GM21423 (cell line): ENCODE data around the gene MFAP2.
"Not testable (repeated sequence)": the region's sequence is repeated elsewhere in the genome, so short reads cannot be mapped to it uniquely, and the experiment has no call there.

Source experiments
- ATAC-seq: cut with Tn5 transposase; IDR thresholded peaks from one replicate; pipeline ENCODE4 v1.9.1; 2021; ENCODE audit warnings: mild to moderate bottlenecking, moderate library complexity; ENCODE audit not compliant: unreplicated experiment

MFAP2 gene

DNA sequence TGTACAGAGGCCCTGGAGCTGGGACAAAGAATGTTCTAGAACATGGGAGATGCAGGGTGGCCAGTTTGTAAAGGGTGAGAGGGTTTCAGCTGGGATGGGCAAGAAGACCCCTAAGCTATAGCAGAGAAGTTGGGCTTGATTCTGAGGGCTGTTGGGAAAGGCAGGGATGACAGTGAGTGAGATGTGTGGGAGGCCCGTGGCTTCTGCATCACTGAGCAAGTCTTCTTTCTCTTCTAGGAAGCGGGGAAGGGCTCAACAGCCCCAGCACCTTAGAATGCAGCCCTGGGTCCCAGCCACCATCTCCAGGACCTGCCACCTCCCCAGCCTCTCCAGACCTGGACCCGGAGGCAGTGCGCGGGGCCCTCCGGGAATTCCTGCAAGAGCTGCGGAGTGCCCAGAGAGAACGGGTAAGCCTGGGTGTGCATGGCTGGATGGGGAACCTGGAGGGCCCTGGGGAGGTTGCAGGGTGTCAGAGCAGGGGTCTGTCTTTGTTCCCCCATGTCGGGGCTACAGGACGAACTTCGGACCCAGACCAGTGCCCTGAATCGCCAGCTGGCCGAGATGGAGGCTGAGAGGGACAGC lies 14.8 kb downstream of the MFAP2 start:
- no peak for ATAC-seq

DNA sequence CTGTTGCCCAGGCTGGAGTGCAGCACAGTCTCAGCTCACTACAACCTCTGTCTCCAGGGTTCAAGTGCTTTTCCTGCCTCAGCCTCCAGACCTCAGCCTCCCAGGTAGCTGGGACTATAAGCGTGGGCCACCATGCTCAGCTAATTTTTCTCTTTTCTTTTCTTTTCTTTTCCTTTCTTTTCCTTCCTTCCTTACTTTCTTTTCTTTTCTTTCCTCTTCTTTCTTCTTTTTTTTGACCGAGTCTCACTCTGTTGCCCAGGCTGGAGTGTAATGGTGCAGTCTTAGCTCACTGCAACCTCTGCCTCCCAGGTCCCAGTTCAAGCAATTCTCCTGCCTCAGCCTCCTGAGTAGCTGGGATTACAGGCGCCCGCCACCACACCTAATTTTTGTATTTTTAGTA lies 16.3 kb downstream of the MFAP2 start:
- ATAC-seq = not testable (repeated sequence)

DNA sequence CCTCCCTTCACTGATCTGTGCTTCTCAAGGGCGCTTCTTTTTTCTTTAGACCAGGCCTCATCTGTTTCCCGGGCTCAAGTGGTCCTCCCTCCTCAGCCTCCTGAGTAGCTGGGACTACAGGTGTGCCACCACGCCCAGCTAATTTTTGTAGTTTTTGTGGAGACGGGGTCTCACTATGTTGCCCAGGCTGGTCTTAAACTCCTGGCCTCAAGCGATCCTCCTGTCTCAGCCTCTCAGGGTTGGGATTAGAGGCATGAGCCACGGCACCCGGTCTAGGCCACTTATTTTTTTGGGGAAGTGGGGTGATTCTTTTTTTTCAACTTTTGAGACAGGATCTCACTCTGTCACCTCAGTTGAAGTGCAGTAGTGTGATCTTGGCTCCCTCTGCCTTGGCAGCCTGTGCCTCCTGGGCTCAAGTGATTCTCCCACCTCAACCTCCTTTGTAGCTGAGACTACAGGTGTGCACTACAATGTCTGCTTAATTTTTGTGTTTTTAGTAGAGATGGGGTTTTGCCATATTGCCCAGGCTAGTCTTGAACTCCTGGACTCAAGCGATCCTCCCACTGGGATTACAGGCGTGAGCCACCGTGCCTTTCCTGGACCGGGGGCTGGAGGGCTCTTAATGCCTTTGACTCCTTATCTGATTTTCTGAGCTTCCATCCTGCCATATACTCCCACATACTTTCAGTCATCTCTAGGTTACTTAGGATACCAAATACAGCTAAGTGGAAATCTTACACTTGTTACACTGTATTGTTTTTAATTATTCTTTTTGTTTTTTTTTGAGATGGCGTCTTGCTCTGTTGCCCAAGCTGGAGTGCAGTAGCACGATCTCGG lies 18.9 kb downstream of the MFAP2 start:
- no peak for ATAC-seq

DNA sequence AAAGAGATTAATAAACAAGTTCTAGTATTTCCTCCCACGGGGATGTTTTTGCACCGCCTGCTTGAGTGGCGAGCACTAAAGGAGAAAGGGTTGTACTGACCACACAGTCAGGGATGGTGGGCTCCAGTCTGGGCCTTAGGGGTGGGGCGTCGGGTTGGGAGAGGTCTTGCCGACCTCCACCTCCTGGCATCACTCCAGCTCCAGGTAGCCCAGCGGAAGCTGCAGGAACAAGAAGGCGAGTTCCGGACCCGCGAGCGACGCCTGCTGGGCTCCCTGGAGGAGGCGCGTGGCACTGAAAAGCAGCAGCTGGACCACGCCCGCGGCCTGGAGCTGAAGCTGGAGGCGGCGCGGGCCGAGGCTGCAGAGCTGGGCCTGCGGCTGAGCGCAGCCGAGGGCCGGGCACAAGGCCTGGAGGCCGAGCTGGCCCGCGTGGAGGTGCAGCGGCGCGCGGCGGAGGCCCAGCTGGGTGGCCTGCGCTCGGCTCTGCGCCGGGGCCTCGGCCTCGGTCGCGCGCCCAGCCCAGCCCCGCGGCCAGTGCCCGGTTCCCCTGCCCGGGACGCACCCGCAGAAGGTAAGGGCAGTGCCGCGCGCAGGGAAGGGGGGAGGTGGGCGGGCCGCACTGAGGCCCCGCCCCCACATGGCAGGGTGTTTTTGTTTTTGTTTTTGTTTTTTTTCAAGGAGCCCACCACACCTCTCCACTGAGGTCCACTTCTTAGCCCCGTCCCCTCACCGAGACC lies 19.7 kb downstream of the MFAP2 start:
- peak; percentile 71 for ATAC-seq

DNA sequence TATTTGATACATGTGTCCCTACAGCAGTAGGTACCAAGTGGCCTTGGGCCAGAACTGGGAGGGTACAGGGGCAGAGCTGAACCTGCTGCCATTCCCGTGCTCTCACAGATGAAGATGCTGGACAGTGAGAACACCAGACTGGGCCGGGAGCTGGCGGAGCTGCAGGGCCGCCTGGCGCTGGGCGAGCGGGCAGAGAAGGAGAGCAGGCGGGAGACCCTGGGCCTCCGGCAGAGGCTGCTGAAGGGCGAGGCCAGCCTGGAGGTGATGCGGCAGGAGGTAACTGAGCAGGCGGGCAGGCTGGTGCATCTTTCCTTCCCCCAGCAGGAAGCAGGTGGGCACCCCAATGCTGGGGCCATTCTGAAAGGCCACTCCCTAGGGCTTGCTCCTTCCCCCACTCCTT lies 21.9 kb downstream of the MFAP2 start:
- ATAC-seq = no peak

DNA sequence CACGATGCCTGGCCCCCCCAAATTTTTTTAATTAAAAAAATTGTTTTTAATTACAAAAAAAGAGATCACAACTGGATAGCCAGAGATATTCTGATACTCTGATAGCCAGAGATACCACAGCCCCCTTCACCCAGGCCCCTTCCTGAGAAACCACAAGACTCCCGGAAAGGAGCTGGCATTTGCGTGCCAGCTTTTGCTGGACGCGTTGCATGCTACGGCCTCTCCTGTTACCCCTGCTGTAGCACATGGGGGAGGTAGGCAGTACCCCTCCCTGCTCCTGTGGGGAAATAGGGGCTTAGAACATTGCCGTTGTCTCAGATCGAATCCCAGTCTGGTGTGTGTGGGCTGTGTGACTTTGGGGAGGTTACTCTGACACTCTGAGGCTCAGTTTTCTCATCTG lies 22.7 kb downstream of the MFAP2 start:
- no peak for ATAC-seq

DNA sequence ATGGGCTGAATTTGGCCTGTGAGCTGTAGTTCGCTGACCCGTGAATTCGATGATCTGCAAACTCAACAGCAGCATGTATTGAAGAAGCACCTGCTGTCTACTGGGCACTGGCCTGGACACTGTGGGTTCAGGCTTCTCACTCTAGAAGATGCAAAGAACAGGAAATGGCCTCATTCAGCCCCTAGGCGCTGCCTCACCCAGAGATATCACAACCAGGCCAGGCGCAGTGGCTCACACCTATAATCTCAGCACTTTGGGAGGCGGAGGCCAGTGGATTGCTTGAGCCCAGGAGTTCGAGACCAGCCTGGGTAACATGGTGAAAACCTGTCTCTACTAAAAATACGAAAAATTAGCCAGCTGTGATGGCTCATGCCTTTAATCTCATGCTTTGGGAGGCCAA lies 23.6 kb downstream of the MFAP2 start:
- ATAC-seq = no peak

DNA sequence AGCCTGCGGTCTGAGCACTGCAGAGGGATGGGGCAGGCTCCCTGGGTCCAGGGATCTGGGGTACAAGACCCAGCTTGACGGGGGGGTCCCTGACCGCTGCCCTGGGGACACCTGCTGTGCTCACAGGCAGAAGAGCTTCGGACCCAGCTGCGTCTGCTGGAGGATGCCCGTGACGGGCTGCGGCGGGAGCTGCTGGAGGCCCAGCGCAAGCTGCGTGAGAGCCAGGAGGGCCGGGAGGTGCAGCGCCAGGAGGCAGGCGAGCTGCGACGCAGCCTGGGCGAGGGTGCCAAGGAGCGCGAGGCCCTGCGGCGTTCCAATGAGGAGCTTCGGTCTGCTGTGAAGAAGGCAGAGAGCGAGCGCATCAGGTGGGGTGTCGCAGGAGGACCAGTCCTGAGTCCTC lies 25.2 kb downstream of the MFAP2 start:
- no peak for ATAC-seq

DNA sequence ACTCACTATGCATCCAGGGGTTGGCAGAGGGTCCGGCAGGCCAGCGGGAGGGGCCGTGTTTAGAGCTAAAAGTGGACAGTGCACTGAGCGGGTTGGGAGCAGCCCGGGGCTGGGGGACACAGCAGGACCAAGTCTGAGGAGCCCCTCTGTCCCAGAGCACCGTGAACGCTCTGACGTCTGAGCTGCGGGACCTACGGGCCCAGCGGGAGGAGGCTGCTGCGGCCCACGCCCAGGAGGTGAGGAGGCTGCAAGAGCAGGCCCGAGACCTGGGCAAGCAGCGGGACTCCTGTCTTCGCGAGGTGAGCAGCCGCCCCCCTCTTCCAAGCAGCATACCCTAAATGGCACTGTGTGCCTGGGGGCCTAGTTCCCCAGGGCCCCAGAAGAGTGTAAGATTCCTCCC lies 25.8 kb downstream of the MFAP2 start:
- ATAC-seq = no peak

DNA sequence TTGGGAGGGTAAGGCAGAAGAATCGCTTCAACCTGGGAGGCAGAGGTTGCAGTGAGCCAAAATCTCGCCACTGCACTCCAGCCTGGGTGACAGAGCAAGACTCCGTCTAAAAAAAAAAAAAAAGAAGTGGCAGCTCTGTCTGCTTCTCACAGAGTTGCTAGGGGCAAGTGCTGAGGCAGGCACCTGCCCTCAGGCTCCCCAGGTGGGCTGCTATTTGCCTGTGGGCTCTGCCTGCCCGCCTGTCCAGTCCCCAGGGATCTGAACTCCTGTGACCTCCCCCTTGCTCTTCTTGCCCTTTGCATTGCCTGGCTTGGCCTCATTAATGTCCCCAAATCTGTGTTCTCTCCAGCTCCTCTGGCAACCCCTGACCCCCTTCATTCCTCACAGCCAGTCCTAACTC lies 28.0 kb downstream of the MFAP2 start:
- ATAC-seq = not testable (repeated sequence)

DNA sequence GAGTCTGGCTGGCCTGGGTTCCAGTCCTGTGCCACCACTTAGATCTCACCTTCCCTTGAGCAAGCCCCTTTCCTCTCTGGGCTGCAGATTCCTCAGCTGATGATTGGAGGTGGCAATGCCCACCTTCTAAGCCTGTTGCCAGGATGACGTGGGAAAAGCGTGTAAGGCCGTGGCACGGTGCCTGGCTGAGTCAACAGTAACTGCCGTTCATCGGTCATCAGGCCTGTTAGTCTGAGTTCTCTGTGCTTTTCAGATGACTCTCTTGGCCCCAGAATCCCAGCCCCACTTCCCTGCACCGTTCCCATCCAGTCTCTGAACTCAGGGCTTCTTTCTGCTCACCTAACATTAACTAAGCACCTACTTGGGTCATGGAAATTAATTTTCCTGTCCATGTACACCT lies 31.4 kb downstream of the MFAP2 start:
- not testable (repeated sequence) for ATAC-seq

DNA sequence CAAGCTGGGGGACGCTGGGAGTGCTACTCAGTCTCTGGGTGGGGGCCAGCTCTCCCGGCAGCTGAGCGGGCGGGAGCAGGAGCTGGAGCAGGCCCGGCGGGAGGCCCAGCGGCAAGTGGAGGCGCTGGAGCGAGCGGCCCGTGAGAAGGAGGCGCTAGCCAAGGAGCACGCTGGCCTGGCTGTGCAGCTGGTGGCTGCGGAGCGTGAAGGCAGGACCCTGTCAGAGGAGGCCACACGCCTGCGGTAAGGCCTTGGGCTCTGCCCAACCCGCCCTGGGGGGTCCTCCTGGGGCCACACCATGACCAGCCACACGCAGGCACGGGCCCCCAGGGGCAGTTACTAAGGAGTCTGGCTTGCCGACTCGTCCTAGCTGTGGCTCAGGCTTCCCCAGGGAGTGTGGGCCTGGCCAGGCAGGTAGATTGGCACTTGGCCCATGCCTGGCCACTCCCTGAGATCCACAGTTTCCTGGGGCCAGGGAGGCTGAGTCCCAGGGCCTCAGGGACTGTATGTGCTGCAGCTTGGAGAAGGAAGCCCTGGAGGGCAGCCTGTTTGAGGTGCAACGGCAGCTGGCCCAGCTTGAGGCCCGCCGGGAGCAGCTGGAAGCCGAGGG lies 32.0 kb downstream of the MFAP2 start:
- ATAC-seq = not testable (repeated sequence)

DNA sequence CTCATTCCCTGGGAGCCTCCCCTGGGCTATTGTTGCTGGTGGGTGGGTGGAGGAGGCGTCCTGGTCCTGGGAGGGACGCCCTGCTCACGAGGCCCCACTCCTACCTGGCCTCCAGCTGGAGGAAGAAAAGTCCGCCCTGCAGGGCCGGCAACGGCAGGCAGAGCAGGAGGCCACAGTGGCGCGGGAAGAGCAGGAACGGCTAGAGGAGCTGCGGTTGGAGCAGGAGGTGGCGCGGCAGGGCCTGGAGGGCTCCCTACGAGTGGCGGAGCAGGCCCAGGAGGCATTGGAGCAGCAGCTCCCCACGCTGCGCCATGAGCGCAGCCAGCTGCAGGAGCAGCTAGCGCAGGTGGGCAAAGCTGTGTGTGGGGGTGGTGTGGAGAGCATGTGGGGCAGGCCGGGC lies 33.8 kb downstream of the MFAP2 start:
- ATAC-seq = no peak

DNA sequence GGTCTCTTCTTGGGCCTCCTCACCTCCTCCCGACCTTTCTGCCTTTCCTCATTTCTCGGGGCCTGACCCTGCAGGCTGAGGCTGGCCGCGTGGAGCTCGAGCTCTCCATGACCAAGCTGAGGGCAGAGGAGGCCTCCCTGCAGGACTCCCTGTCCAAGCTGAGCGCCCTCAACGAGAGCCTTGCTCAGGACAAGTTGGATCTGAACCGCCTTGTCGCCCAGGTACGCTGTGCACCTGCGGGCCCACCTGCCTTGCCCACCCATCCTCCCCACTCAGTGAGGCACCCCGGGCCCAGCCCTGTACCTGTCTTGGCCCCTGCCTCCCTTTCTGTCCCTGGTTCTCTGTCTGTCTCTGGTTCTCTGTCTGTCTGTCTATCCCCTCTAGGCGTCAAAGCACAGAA lies 34.2 kb downstream of the MFAP2 start:
- not testable (repeated sequence) for ATAC-seq

DNA sequence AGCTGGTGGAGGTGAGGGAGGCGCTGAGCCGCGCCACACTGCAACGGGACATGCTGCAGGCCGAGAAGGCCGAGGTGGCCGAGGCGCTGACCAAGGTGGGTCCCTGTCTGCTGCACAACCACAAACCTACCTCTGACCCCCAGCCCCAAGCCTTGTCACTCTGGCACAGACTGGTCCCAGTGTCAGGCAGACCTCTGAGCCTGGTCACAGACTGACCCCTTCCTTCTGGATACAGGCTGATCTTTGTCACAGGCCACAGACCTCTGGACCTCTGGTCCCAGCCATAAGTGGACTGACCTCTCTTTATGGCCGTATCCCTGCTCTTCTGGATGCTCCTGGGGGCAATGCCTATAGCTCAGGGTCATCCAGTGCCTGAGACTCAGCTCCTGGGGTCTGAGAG lies 34.9 kb downstream of the MFAP2 start:
- ATAC-seq = not testable (repeated sequence)

DNA sequence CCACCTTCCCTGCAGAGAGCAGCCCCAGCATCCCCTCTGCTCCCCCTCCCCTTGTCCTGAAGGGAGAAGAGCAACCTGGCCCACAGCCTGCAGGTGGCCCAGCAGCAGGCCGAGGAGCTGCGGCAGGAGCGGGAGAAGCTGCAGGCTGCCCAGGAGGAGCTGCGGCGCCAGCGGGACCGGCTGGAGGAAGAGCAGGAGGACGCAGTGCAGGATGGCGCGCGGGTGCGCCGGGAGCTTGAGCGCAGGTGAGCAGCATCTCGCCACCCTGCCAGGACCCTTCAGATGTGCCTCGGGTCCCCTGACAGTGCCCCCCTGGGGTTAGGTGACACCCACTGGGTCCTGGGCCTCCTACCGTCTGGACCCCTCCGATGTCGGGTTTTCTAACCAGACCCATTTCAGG lies 36.4 kb downstream of the MFAP2 start:
- ATAC-seq = no peak

DNA sequence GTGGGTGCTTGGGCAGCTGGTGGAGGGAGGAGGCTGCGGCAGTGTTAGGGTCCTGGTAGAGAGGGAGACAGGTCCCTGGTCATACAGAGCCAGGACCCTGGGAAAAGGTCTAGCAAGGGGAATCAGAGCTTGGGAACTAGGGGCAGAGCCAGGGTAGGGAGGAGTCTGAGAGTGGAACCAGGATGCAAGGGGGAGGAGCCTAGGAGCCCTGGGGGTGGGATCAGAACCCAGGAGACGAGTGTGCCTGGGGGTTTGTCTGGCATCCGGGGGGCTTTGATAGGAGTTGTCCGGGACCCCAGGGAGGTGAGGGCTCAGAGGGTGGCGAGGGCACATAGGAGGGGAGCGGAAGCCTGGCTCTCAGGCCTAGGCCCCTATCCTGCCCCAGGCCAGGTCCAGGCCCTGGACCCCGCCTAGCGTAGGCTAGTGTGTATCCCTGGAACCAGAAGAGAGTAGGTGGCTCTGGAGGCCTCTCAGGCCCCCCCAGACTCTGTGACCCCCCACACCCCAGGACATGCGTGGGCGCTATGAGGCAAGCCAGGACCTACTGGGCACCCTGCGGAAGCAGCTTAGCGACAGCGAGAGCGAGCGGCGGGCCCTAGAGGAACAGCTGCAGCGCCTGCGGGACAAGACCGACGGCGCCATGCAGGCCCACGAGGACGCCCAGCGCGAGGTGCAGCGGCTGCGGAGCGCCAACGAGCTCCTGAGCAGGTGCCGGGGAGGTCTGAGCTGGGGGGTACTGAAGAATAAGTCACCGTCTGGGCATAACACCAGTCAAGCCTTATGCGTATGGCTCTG lies 40.8 kb downstream of the MFAP2 start:
- not testable (repeated sequence) for ATAC-seq

DNA sequence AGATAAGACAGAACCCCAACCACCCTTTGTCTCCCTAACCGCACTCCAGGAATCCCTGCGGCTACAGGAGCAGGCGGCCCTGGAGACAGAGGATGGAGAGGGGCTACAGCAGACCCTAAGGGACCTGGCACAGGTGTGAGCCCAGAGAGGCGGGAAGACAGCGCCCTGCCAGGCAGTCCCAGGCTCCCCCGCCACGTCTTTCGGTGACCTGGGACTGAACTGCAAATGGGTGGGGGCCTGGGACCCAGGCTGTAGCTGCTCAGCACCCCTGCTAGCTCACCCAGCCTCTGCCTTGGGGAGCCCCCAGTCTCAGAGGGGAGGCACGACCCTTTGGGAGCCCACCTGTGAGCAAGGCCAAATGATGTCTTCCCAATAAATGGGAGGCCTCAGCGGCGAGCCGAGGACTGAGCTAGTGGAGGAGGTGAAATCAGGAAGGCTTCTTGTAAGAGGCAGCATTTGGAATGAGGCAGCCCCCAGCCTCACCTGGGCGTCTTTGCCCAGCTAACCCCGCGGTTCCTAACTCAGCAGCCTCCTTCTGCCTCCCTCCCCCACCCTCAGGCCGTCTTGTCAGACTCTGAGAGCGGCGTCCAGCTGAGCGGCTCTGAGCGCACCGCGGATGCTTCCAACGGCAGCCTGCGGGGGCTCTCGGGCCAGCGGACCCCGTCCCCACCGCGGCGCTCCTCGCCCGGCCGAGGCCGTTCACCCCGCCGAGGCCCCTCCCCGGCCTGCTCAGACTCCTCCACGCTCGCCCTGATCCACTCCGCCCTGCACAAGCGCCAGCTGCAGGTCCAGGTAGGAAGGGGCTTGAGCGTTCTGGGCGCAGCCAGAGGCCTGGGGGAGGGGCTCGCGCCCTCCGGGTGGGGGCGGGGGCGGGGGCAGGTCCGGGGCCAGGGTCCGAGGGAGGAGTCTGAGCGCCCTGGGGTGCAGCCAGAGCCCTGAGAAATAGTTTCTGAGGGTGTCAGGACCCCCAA lies 41.8 kb downstream of the MFAP2 start:
- ATAC-seq = no peak

DNA sequence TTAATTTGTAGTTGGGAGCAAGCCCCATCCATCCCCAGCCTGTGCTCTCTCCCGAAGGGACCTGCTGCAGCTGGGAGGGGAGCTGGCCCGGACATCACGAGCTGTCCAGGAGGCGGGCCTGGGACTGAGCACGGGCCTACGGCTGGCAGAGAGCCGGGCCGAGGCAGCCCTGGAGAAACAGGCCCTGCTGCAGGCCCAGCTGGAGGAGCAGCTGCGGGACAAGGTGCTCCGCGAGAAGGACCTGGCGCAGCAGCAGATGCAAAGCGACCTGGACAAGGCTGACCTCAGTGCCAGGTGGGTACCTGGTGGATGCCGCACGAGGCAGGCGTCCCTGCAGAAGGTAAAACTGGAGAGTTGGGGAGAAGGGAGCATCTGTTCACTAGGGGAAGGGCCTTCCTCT lies 43.8 kb downstream of the MFAP2 start:
- ATAC-seq = not testable (repeated sequence)

DNA sequence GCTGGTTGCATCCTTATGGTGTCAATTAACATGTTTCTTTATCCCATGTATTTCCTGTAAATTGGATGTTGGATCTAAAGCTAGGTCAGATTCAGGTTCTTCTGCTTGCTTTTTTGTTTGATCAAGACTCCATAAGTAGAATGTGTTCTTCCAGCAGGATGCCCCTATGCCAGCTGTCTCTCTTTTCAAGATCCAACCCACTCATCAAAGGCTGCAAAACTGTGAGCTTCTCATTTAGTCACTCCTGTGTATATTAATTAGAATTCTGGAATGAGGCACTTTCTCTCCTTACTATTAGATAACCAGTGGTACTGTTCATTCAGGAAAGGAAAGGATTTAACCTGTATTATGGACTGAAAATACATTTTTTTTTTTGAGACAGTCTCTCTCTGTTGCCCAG lies 46.5 kb downstream of the MFAP2 start:
- not testable (repeated sequence) for ATAC-seq
